ENCODE results near the gene TOX2. TPM values are rescaled to one million over a fixed set of nuclear protein-coding genes. Genes with fewer than 3 reads are reported as not detected.

The TOX2 gene
- total RNA-seq, 4 donors from 2014 or later = 0.20 to 0.42 TPM; not detected in 2

DNA sequence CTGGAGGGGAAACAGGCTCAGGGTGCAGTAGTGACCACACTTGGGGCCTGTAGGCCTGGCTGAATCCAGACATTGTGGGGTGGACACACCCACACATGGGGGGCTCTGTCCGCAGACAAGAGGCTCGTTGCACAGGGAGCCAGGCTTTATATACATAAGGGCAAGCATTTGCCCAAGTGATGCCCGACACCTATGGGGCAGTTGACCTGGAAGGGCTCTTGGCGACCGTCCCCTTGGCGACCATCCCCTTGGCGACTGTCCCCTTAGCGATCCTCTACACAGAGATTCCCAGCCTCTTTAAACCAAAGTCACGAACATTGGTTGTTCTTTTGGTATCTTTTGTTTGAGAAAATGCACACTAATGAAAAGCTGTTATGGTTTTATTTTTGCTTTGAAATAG lies 2.7 kb downstream of the TOX2 start:
- H3K4me3 ChIP-seq = no peak overlapping the region
- DNase-seq (no peak), ATAC-seq (no peak)
- no peaks in the 10 kb centered on the region for H3K4me1 ChIP-seq
- intact Hi-C loops (cut with DNase I; ENCODE audit: low total_unique reads) (no loop called here), in situ Hi-C loops (cut with MboI; ENCODE audit: low sequenced_read_pairs in 4 of 4) (no loop called here)
- no peak overlapping the region for H3K27ac ChIP-seq
- peaks cover 0 to 9% (median 0%) of the 10 kb centered on the region in 3 donors for H3K9me3 ChIP-seq
- no peaks in the 10 kb centered on the region for H3K36me3 ChIP-seq
- no peak for TF ChIP-seq POLR2A (IDR thresholded peaks at IDR 0.05)
- TF ChIP-seq, protein P1, sequence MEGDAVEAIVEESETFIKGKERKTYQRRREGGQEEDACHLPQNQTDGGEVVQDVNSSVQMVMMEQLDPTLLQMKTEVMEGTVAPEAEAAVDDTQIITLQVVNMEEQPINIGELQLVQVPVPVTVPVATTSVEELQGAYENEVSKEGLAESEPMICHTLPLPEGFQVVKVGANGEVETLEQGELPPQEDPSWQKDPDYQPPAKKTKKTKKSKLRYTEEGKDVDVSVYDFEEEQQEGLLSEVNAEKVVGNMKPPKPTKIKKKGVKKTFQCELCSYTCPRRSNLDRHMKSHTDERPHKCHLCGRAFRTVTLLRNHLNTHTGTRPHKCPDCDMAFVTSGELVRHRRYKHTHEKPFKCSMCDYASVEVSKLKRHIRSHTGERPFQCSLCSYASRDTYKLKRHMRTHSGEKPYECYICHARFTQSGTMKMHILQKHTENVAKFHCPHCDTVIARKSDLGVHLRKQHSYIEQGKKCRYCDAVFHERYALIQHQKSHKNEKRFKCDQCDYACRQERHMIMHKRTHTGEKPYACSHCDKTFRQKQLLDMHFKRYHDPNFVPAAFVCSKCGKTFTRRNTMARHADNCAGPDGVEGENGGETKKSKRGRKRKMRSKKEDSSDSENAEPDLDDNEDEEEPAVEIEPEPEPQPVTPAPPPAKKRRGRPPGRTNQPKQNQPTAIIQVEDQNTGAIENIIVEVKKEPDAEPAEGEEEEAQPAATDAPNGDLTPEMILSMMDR (IDR thresholded peaks at IDR 0.05 in 4 of 5, conservative IDR thresholded peaks at IDR 0.05 in 1 of 5) = no peak
- H3K27me3 ChIP-seq = peaks cover 22 to 55% (median 32%) of the 10 kb centered on the region in 3 donors

DNA sequence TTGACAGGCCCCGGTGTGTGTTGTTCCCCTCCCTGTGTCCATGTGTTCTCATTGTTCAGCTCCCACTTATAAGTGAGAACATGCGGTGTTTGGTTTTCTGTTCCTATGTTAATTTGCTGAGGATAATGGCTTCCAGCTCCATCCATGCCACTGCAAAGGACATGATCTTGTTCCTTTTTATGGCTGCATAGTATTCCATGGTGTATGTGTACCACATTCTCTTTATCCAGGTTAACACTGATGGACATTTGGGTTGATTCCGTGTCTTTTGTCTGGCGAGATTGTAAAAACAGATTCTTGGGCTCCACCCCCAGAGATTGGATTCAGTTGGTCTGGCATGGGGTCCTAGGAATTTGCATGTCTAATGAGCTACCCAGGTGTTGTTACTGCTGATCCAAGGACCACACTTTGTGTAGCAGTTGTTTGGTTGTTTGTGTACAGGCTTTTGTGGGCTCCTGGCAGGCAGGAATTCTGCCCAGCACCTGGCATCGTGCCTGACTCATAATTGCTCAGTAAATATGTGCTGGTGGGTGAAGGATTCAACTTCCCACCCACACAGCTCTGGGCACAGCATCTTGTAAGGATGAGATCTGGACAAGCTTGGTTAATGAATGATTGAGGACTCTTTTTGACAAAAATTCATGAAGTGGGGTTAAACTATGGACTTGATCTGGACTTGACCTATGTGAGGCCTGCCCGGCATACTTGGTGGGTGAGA lies 5.2 kb downstream of the TOX2 start:
- intact Hi-C loops (cut with DNase I; ENCODE audit: low total_unique reads) = no loop called here
- no peak for ATAC-seq
- no peak for DNase-seq
- Histone ChIP-seq H3K27ac (no peak overlapping the region), H3K9me3 (no peaks in the 10 kb centered on the region), H3K27me3 (peaks cover 12 to 35% (median 22%) of the 10 kb centered on the region in 3 donors), H3K4me3 (no peak overlapping the region), H3K4me1 (no peaks in the 10 kb centered on the region), H3K36me3 (no peaks in the 10 kb centered on the region)
- no peak for TF ChIP-seq POLR2A (IDR thresholded peaks at IDR 0.05)
- TF ChIP-seq, protein P1 (IDR thresholded peaks at IDR 0.05 in 4 of 5, conservative IDR thresholded peaks at IDR 0.05 in 1 of 5) = no peak
- in situ Hi-C loops (cut with MboI; ENCODE audit: low sequenced_read_pairs in 4 of 4) = no loop called here

DNA sequence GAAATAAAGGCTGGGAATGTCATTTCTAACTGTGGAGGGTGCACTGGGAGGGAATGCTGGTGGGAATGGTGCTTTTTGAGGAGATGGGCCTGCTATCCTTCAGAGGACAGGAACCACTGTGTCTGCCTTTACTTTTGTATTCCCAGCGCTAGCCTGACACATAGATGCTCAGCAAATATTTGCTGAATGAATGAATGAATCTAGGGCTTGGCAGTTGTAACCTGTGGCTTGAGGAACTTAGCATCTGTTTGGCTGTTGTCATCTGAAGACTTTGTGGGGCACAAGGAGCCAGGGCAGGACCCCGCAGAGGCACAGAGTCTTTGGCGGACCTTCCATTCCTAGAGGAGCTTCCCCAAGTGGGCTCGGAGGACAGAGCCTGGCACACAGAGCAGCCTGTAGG lies 6.1 kb downstream of the TOX2 start:
- ATAC-seq = no peak
- in situ Hi-C loops (cut with MboI; ENCODE audit: low sequenced_read_pairs in 4 of 4) = no loop called here
- no peak overlapping the region for H3K27ac ChIP-seq
- peaks cover 11 to 26% (median 13%) of the 10 kb centered on the region in 3 donors for H3K27me3 ChIP-seq
- no peak overlapping the region for H3K4me3 ChIP-seq
- H3K36me3 ChIP-seq = no peaks in the 10 kb centered on the region
- no peak for DNase-seq
- TF ChIP-seq POLR2A (IDR thresholded peaks at IDR 0.05) = no peak
- H3K9me3 ChIP-seq = no peaks in the 10 kb centered on the region
- intact Hi-C loops (cut with DNase I; ENCODE audit: low total_unique reads) = no loop called here
- H3K4me1 ChIP-seq = no peaks in the 10 kb centered on the region

DNA sequence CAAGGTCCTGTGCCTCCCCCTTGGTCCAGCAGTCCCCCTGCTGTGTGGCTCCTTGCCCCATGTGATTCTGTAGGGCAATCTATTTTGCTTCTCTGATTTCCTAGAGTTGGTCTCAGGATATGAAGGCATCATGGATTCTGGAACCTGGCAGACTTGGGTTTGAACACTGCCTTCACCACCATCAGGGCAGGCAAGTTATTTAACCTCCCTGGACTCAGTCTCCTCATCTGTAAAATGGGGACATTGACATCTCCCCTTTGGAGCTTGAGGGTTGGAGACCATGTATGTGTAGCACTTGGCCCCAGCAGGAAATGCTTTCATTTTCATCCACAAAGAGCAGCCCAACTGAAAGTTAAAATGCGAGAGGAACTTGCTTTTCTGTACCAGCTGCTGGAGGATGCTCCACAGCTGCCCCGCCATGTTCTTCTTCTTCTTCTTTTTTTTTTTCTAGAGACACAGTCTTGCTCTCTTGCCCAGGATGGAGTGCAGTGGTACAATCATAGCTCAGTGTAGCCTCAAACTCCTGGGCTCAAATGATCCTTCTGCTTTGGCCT lies 6.7 kb downstream of the TOX2 start:
- ATAC-seq = no peak
- H3K36me3 ChIP-seq = no peaks in the 10 kb centered on the region
- no peak for TF ChIP-seq POLR2A (IDR thresholded peaks at IDR 0.05)
- TF ChIP-seq, protein P1 (IDR thresholded peaks at IDR 0.05 in 4 of 5, conservative IDR thresholded peaks at IDR 0.05 in 1 of 5) = no peak
- no peak overlapping the region for H3K4me3 ChIP-seq
- no peak for DNase-seq
- intact Hi-C loops (cut with DNase I; ENCODE audit: low total_unique reads) = no loop called here
- H3K4me1 ChIP-seq = no peaks in the 10 kb centered on the region
- H3K27ac ChIP-seq = no peak overlapping the region
- in situ Hi-C loops (cut with MboI; ENCODE audit: low sequenced_read_pairs in 4 of 4) = no loop called here
- no peaks in the 10 kb centered on the region for H3K9me3 ChIP-seq
- peaks cover 7 to 20% (median 8%) of the 10 kb centered on the region in 3 donors for H3K27me3 ChIP-seq

DNA sequence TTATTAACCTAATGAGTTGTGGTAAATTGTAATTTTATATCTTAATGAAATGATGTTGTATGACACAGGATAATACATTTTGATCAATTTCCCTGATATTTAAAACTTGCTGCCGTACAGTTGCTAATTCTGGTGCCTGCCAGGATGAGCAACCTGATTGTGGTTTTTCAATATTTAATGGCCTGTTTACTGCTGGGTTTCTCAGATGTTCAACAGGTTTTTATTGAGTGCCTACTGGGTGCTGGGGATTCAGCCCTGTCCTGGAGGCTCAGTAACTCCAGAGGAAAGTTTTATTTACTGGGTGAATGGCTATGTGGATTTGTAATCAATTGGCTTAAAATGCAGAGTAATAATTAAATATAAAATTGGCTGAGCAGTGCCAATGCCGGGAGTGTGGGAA lies 8.0 kb downstream of the TOX2 start:
- H3K27me3 ChIP-seq = peaks cover 4 to 7% (median 5%) of the 10 kb centered on the region in 3 donors
- H3K36me3 ChIP-seq = no peaks in the 10 kb centered on the region
- in situ Hi-C loops (cut with MboI; ENCODE audit: low sequenced_read_pairs in 4 of 4) = no loop called here
- no peak for ATAC-seq
- no peak overlapping the region for H3K27ac ChIP-seq
- intact Hi-C loops (cut with DNase I; ENCODE audit: low total_unique reads) = no loop called here
- H3K4me3 ChIP-seq = no peak overlapping the region
- no peak for DNase-seq
- no peak for TF ChIP-seq POLR2A (IDR thresholded peaks at IDR 0.05)
- TF ChIP-seq, protein P1 (IDR thresholded peaks at IDR 0.05 in 4 of 5, conservative IDR thresholded peaks at IDR 0.05 in 1 of 5) = no peak
- H3K4me1 ChIP-seq = no peaks in the 10 kb centered on the region
- H3K9me3 ChIP-seq = no peaks in the 10 kb centered on the region

Data from gastrocnemius medialis (tissue), 4 donors.